Urinary bladder (tissue), 4 donors: ENCODE data around the gene MACROD2. TPM values are rescaled to one million over a fixed set of nuclear protein-coding genes. Genes with fewer than 3 reads are reported as not detected.

ENCODE experiments used
- DNase-seq: peaks from one replicate; pipeline ENCODE4 v3.0.0-alpha.2; 2015; ENCODE audit errors: extremely low spot score
- H3K27ac ChIP-seq: one replicate; pipeline ENCODE4 v1.5.1; 2013; ENCODE audit warnings: low read depth, mild to moderate bottlenecking, moderate library complexity
- H3K36me3 ChIP-seq: one replicate; pipeline ENCODE4 v1.6.1; 2013; ENCODE audit warnings: mild to moderate bottlenecking, moderate library complexity; ENCODE audit not compliant: insufficient read depth
- H3K4me1 ChIP-seq: one replicate; pipeline ENCODE4 v1.6.1; 2013; ENCODE audit warnings: mild to moderate bottlenecking, moderate library complexity; ENCODE audit not compliant: insufficient read depth
- H3K4me3 ChIP-seq: one replicate; pipeline ENCODE4 v1.5.1; 2013; ENCODE audit warnings: low read depth, low read length
- WGBS: extraction: QIAGEN DNeasy Blood & Tissue Kit; methylation state at CpG from one replicate; pipeline ENCODE4 v1.1.7; 2013; 5-methylcytosine and 5-hydroxymethylcytosine counted together
- polyA plus RNA-seq: library from polyadenylated mRNA; stranded (reverse); fragments of 200-250 nt; gene quantifications from one replicate; pipeline ENCODE4 v1.2.3, GENCODE V29; 2013
- total RNA-seq: library from RNA; depleted of rRNA; stranded (reverse); fragments of >200 nt; gene quantifications from one replicate; pipeline ENCODE4 v1.2.3, GENCODE V29; 2014
- donor health status: healthy with polysubstance abuse.
- donor health status: healthy.

The MACROD2 gene
- total and polyA plus RNA-seq, 2 donors: 3.0 to 28.2 TPM

GRCh38 chr20:14677455-14677854 is 682.1 kb downstream of the MACROD2 start:
- Histone ChIP-seq H3K27ac (no peak overlapping the region), H3K36me3 (no peaks in the 10 kb centered on the region), H3K4me1 (no peaks in the 10 kb centered on the region), H3K4me3 (no peak overlapping the region)
- 70% methylated on average over 2 of the region's 2 CpGs for WGBS
- DNase-seq: no peak

GRCh38 chr20:14685183-14685582 is 689.9 kb downstream of the MACROD2 start:
- no peak overlapping the region for H3K27ac ChIP-seq
- H3K4me1 ChIP-seq: no peaks in the 10 kb centered on the region
- H3K36me3 ChIP-seq: peaks cover 2% of the 10 kb centered on the region
- 88% methylated on average over 3 of the region's 3 CpGs for WGBS
- DNase-seq: no peak
- no peak overlapping the region for H3K4me3 ChIP-seq

GRCh38 chr20:14687313-14687712 is 692.0 kb downstream of the MACROD2 start:
- Histone ChIP-seq H3K4me1 (no peaks in the 10 kb centered on the region), H3K27ac (no peak overlapping the region), H3K36me3 (peaks cover 2% of the 10 kb centered on the region), H3K4me3 (no peak overlapping the region)
- no peak for DNase-seq
- WGBS: 85% methylated on average over 2 of the region's 2 CpGs

- H3K4me3 ChIP-seq: no peak overlapping the region
- H3K27ac ChIP-seq: no peak overlapping the region
- H3K36me3 ChIP-seq: peaks cover 2% of the 10 kb centered on the region
- 70% methylated on average over 2 of the region's 2 CpGs for WGBS
- DNase-seq: no peak
- no peaks in the 10 kb centered on the region for H3K4me1 ChIP-seq
Observed at GRCh38 chr20:14688005-14688404, 692.7 kb downstream of the MACROD2 start.

GRCh38 chr20:14691994-14692393 is 696.7 kb downstream of the MACROD2 start:
- DNase-seq: no peak
- WGBS: 87% methylated on average over 3 of the region's 3 CpGs

GRCh38 chr20:14696478-14696877 is 701.2 kb downstream of the MACROD2 start:
- WGBS: 82% methylated on average over 3 of the region's 3 CpGs

More at GRCh38 chr20:14691994-14692393, 696.7 kb downstream of the MACROD2 start:
- Histone ChIP-seq H3K27ac (no peak overlapping the region), H3K4me3 (no peak overlapping the region), H3K4me1 (no peaks in the 10 kb centered on the region), H3K36me3 (no peaks in the 10 kb centered on the region)

GRCh38 chr20:14696937-14697336 is 701.6 kb downstream of the MACROD2 start:
- 68% methylated on average over 4 of the region's 4 CpGs for WGBS
- no peaks in the 10 kb centered on the region for H3K36me3 ChIP-seq
- DNase-seq: no peak
- H3K4me3 ChIP-seq: no peak overlapping the region
- no peak overlapping the region for H3K27ac ChIP-seq
- no peaks in the 10 kb centered on the region for H3K4me1 ChIP-seq

More at GRCh38 chr20:14696478-14696877, 701.2 kb downstream of the MACROD2 start:
- DNase-seq: no peak
- Histone ChIP-seq H3K27ac (no peak overlapping the region), H3K4me3 (no peak overlapping the region), H3K36me3 (no peaks in the 10 kb centered on the region), H3K4me1 (no peaks in the 10 kb centered on the region)

- DNase-seq: no peak
- no peaks in the 10 kb centered on the region for H3K36me3 ChIP-seq
- WGBS: 86% methylated on average over 4 of the region's 4 CpGs
Observed at GRCh38 chr20:14698125-14698524, 702.8 kb downstream of the MACROD2 start.

GRCh38 chr20:14698605-14699373 is 703.5 kb downstream of the MACROD2 start:
- H3K4me3 ChIP-seq: no peak overlapping the region
- H3K36me3 ChIP-seq: no peaks in the 10 kb centered on the region
- WGBS: 78% methylated on average over 3 of the region's 3 CpGs
- H3K4me1 ChIP-seq: no peaks in the 10 kb centered on the region
- H3K27ac ChIP-seq: no peak overlapping the region
- no peak for DNase-seq

More at GRCh38 chr20:14698125-14698524, 702.8 kb downstream of the MACROD2 start:
- Histone ChIP-seq H3K4me1 (no peaks in the 10 kb centered on the region), H3K27ac (no peak overlapping the region), H3K4me3 (no peak overlapping the region)

- no peak for DNase-seq
- H3K27ac ChIP-seq: no peak overlapping the region
- no peak overlapping the region for H3K4me3 ChIP-seq
- no peaks in the 10 kb centered on the region for H3K36me3 ChIP-seq
- no peaks in the 10 kb centered on the region for H3K4me1 ChIP-seq
Observed at GRCh38 chr20:14700639-14700960, 705.3 kb downstream of the MACROD2 start.

- H3K4me1 ChIP-seq: no peaks in the 10 kb centered on the region
- no peak overlapping the region for H3K27ac ChIP-seq
- no peak for DNase-seq
- 80% methylated on average over 4 of the region's 4 CpGs for WGBS
- no peaks in the 10 kb centered on the region for H3K36me3 ChIP-seq
- H3K4me3 ChIP-seq: no peak overlapping the region
Observed at GRCh38 chr20:14701326-14701725, 706.0 kb downstream of the MACROD2 start.

GRCh38 chr20:14706555-14706954 is 711.2 kb downstream of the MACROD2 start:
- DNase-seq: no peak
- no peak overlapping the region for H3K4me3 ChIP-seq
- 94% methylated on average over 5 of the region's 5 CpGs for WGBS

GRCh38 chr20:14707026-14707680 is 711.8 kb downstream of the MACROD2 start:
- 93% methylated on average over 10 of the region's 10 CpGs for WGBS
- no peak for DNase-seq
- Histone ChIP-seq H3K27ac (no peak overlapping the region), H3K4me3 (no peak overlapping the region), H3K36me3 (no peaks in the 10 kb centered on the region), H3K4me1 (no peaks in the 10 kb centered on the region)

More at GRCh38 chr20:14706555-14706954, 711.2 kb downstream of the MACROD2 start:
- Histone ChIP-seq H3K4me1 (no peaks in the 10 kb centered on the region), H3K36me3 (no peaks in the 10 kb centered on the region), H3K27ac (no peak overlapping the region)

GRCh38 chr20:14707865-14708596 is 712.7 kb downstream of the MACROD2 start:
- no peaks in the 10 kb centered on the region for H3K4me1 ChIP-seq
- no peaks in the 10 kb centered on the region for H3K36me3 ChIP-seq
- DNase-seq: no peak
- H3K27ac ChIP-seq: no peak overlapping the region
- 41% methylated on average over 2 of the region's 2 CpGs for WGBS
- H3K4me3 ChIP-seq: no peak overlapping the region
